Measurements from ENCODE around the gene FAM229A.

DNA sequence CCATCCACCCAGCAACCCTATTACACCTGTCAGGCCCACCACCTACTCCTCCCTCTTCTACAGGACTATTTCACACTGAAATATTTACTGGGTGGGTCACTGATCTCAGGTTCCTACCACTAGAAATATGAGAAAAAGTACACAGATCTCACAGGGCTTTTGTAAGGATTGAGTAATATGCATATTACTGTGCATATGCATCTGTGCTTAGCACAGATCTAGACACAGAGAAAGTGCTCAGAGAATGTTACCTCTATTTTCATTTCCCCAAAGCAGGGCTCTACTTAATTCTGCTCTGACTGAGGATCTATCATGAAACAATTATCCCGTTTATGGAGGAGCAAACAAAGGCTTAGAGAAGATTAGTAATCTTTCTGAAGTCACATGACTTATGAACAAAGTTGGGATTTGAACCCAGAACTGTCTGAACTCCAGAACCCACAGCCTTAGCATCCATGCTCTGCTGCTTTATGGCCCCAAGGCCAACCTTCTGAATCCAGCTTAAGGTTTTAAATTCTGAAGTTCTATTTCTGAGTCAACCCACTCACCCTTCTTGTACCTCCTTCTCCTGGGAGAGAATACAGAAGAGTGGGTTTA lies 11.8 kb upstream of the FAM229A start:
- TF ChIP-seq, protein P1, sequence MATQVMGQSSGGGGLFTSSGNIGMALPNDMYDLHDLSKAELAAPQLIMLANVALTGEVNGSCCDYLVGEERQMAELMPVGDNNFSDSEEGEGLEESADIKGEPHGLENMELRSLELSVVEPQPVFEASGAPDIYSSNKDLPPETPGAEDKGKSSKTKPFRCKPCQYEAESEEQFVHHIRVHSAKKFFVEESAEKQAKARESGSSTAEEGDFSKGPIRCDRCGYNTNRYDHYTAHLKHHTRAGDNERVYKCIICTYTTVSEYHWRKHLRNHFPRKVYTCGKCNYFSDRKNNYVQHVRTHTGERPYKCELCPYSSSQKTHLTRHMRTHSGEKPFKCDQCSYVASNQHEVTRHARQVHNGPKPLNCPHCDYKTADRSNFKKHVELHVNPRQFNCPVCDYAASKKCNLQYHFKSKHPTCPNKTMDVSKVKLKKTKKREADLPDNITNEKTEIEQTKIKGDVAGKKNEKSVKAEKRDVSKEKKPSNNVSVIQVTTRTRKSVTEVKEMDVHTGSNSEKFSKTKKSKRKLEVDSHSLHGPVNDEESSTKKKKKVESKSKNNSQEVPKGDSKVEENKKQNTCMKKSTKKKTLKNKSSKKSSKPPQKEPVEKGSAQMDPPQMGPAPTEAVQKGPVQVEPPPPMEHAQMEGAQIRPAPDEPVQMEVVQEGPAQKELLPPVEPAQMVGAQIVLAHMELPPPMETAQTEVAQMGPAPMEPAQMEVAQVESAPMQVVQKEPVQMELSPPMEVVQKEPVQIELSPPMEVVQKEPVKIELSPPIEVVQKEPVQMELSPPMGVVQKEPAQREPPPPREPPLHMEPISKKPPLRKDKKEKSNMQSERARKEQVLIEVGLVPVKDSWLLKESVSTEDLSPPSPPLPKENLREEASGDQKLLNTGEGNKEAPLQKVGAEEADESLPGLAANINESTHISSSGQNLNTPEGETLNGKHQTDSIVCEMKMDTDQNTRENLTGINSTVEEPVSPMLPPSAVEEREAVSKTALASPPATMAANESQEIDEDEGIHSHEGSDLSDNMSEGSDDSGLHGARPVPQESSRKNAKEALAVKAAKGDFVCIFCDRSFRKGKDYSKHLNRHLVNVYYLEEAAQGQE (IDR thresholded peaks at IDR 0.05; ENCODE audit: unreplicated experiment): no peak
- TF ChIP-seq, protein P2, sequence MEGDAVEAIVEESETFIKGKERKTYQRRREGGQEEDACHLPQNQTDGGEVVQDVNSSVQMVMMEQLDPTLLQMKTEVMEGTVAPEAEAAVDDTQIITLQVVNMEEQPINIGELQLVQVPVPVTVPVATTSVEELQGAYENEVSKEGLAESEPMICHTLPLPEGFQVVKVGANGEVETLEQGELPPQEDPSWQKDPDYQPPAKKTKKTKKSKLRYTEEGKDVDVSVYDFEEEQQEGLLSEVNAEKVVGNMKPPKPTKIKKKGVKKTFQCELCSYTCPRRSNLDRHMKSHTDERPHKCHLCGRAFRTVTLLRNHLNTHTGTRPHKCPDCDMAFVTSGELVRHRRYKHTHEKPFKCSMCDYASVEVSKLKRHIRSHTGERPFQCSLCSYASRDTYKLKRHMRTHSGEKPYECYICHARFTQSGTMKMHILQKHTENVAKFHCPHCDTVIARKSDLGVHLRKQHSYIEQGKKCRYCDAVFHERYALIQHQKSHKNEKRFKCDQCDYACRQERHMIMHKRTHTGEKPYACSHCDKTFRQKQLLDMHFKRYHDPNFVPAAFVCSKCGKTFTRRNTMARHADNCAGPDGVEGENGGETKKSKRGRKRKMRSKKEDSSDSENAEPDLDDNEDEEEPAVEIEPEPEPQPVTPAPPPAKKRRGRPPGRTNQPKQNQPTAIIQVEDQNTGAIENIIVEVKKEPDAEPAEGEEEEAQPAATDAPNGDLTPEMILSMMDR (conservative IDR thresholded peaks at IDR 0.05; ENCODE audit: low read depth in 2 of 2): no peak
- TF ChIP-seq EZH2phosphoT487 (IDR thresholded peaks at IDR 0.05; ENCODE audit: unreplicated experiment): no peak
- TF ChIP-seq POLR2AphosphoS5 (IDR thresholded peaks at IDR 0.05; ENCODE audit: low read depth): no peak
- no peak for TF ChIP-seq EZH2 (IDR thresholded peaks at IDR 0.05; ENCODE audit: low read depth, unreplicated experiment)
- no peak for TF ChIP-seq ZNF331 (CRISPR knock-in tag; IDR thresholded peaks at IDR 0.05; ENCODE audit: low read depth)
- TF ChIP-seq JUNB (IDR thresholded peaks at IDR 0.05; ENCODE audit: unreplicated experiment): no peak
- TF ChIP-seq NANOG (IDR thresholded peaks at IDR 0.05; ENCODE audit: borderline replicate concordance): no peak
- TF ChIP-seq, protein P3, sequence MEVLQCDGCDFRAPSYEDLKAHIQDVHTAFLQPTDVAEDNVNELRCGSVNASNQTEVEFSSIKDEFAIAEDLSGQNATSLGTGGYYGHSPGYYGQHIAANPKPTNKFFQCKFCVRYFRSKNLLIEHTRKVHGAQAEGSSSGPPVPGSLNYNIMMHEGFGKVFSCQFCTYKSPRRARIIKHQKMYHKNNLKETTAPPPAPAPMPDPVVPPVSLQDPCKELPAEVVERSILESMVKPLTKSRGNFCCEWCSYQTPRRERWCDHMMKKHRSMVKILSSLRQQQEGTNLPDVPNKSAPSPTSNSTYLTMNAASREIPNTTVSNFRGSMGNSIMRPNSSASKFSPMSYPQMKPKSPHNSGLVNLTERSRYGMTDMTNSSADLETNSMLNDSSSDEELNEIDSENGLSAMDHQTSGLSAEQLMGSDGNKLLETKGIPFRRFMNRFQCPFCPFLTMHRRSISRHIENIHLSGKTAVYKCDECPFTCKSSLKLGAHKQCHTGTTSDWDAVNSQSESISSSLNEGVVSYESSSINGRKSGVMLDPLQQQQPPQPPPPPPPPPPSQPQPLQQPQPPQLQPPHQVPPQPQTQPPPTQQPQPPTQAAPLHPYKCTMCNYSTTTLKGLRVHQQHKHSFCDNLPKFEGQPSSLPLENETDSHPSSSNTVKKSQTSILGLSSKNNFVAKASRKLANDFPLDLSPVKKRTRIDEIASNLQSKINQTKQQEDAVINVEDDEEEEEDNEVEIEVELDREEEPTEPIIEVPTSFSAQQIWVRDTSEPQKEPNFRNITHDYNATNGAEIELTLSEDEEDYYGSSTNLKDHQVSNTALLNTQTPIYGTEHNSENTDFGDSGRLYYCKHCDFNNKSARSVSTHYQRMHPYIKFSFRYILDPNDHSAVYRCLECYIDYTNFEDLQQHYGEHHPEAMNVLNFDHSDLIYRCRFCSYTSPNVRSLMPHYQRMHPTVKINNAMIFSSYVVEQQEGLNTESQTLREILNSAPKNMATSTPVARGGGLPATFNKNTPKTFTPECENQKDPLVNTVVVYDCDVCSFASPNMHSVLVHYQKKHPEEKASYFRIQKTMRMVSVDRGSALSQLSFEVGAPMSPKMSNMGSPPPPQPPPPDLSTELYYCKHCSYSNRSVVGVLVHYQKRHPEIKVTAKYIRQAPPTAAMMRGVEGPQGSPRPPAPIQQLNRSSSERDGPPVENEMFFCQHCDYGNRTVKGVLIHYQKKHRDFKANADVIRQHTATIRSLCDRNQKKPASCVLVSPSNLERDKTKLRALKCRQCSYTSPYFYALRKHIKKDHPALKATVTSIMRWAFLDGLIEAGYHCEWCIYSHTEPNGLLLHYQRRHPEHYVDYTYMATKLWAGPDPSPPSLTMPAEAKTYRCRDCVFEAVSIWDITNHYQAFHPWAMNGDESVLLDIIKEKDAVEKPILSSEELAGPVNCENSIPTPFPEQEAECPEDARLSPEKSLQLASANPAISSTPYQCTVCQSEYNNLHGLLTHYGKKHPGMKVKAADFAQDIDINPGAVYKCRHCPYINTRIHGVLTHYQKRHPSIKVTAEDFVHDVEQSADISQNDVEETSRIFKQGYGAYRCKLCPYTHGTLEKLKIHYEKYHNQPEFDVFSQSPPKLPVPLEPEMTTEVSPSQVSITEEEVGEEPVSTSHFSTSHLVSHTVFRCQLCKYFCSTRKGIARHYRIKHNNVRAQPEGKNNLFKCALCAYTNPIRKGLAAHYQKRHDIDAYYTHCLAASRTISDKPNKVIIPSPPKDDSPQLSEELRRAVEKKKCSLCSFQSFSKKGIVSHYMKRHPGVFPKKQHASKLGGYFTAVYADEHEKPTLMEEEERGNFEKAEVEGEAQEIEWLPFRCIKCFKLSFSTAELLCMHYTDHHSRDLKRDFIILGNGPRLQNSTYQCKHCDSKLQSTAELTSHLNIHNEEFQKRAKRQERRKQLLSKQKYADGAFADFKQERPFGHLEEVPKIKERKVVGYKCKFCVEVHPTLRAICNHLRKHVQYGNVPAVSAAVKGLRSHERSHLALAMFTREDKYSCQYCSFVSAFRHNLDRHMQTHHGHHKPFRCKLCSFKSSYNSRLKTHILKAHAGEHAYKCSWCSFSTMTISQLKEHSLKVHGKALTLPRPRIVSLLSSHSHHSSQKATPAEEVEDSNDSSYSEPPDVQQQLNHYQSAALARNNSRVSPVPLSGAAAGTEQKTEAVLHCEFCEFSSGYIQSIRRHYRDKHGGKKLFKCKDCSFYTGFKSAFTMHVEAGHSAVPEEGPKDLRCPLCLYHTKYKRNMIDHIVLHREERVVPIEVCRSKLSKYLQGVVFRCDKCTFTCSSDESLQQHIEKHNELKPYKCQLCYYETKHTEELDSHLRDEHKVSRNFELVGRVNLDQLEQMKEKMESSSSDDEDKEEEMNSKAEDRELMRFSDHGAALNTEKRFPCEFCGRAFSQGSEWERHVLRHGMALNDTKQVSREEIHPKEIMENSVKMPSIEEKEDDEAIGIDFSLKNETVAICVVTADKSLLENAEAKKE (CRISPR knock-in tag; IDR thresholded peaks at IDR 0.05): no peak
- no peak for TF ChIP-seq CREB1 (CRISPR knock-in tag; IDR thresholded peaks at IDR 0.05; ENCODE audit: low read depth)

All from GM23338 (cell line).